Muscle of leg (tissue), 11 donors: ENCODE measurements around the gene CAND2. TPM values are rescaled to one million over a fixed set of nuclear protein-coding genes. Genes with fewer than 3 reads are reported as not detected.
"Not testable (repeated sequence)": the region's sequence is repeated elsewhere in the genome, so short reads cannot be mapped to it uniquely, and the experiment has no call there.

ENCODE experiments used
- DNase-seq: peaks from one replicate; pipeline ENCODE4 v3.0.0; 2013
- H3K27ac ChIP-seq: one replicate; pipeline ENCODE4 v1.5.1; 2013; ENCODE audit warnings: mild to moderate bottlenecking, low read length, control low read depth
- H3K27me3 ChIP-seq: one replicate; pipeline ENCODE4 v1.6.1; 2013; ENCODE audit warnings: low read length; ENCODE audit not compliant: control insufficient read depth, insufficient read depth
- H3K36me3 ChIP-seq: one replicate; pipeline ENCODE4 v1.6.1; 2013; ENCODE audit warnings: low read length; ENCODE audit not compliant: control insufficient read depth, insufficient read depth
- H3K4me1 ChIP-seq: one replicate; pipeline ENCODE4 v1.6.1; 2013; ENCODE audit warnings: low read length; ENCODE audit not compliant: control insufficient read depth, insufficient read depth
- H3K4me3 ChIP-seq: one replicate; pipeline ENCODE4 v1.5.1; 2013; ENCODE audit warnings: low read length, control low read depth
- H3K9me3 ChIP-seq: replicated peaks from 2 replicates; pipeline ENCODE4 v1.6.1; 2013; ENCODE audit warnings: low read depth, low read length; ENCODE audit not compliant: control insufficient read depth
- WGBS: methylation state at CpG from one replicate; pipeline ENCODE4 v1.1.5; 2013; ENCODE audit warnings: missing lambda C conversion rate; ENCODE audit not compliant: insufficient coverage; 5-methylcytosine and 5-hydroxymethylcytosine counted together
- polyA plus RNA-seq, 8 donors: library from polyadenylated mRNA; unstranded; fragments of 120-200 nt; gene quantifications; one replicate each; pipeline versions ENCODE4 v1.2.1 to v1.2.3, GENCODE V29; 2013; ENCODE audit warnings: inconsistent platforms in 1 of 8, low replicate concordance in 1 of 8; ENCODE audit not compliant: insufficient read length in 8 of 8, insufficient read depth in 1 of 8
- total RNA-seq: library from RNA; stranded (reverse); fragments of 120-200 nt; gene quantifications from one replicate; pipeline ENCODE4 v1.2.4, GENCODE V29; 2013

CAND2 gene
- total and polyA plus RNA-seq, 9 donors = 27.2 to 46.4 (median 35.2) TPM

GRCh38 chr3:12845811-12846210, 49.3 kb downstream of the CAND2 start:
- Histone ChIP-seq H3K9me3 (no peaks in the 10 kb centered on the region), H3K27ac (no peak overlapping the region), H3K4me1 (no peaks in the 10 kb centered on the region), H3K4me3 (no peak overlapping the region), H3K36me3 (no peaks in the 10 kb centered on the region), H3K27me3 (no peaks in the 10 kb centered on the region)
- 50% methylated on average over 1 of the region's 1 CpG for WGBS
- DNase-seq = no peak

GRCh38 chr3:12852201-12852600, 55.7 kb downstream of the CAND2 start:
- Histone ChIP-seq H3K4me3 (no peak overlapping the region), H3K4me1 (no peaks in the 10 kb centered on the region), H3K27ac (no peak overlapping the region), H3K27me3 (peaks cover 6% of the 10 kb centered on the region), H3K36me3 (no peaks in the 10 kb centered on the region), H3K9me3 (no peaks in the 10 kb centered on the region)
- DNase-seq = no peak
- 87% methylated on average over 3 of the region's 3 CpGs for WGBS

- H3K4me3 ChIP-seq, H3K4me1 ChIP-seq, H3K27me3 ChIP-seq, H3K27ac ChIP-seq, DNase-seq, H3K9me3 ChIP-seq, H3K36me3 ChIP-seq: not testable (repeated sequence)
- no CpG with 5 or more reads among the region's 2 CpGs for WGBS
These were observed 57.4 kb downstream of the CAND2 start for GRCh38 chr3:12853847-12854246.

- WGBS = 90% methylated on average over 2 of the region's 4 CpGs
- H3K36me3 ChIP-seq = no peaks in the 10 kb centered on the region
- peaks cover 6% of the 10 kb centered on the region for H3K27me3 ChIP-seq
- H3K4me3 ChIP-seq = no peak overlapping the region
- no peak overlapping the region for H3K27ac ChIP-seq
- no peaks in the 10 kb centered on the region for H3K4me1 ChIP-seq
- no peaks in the 10 kb centered on the region for H3K9me3 ChIP-seq
- DNase-seq = no peak
These were observed 58.1 kb downstream of the CAND2 start for GRCh38 chr3:12854565-12854964.

GRCh38 chr3:12856626-12857025, 60.1 kb downstream of the CAND2 start:
- Histone ChIP-seq H3K4me1 (no peaks in the 10 kb centered on the region), H3K9me3 (no peaks in the 10 kb centered on the region), H3K36me3 (no peaks in the 10 kb centered on the region), H3K27me3 (peaks cover 6% of the 10 kb centered on the region), H3K27ac (no peak overlapping the region), H3K4me3 (no peak overlapping the region)
- no peak for DNase-seq
- WGBS = 92% methylated on average over 4 of the region's 5 CpGs

- Histone ChIP-seq H3K9me3 (no peaks in the 10 kb centered on the region), H3K4me1 (no peaks in the 10 kb centered on the region), H3K27ac (no peak overlapping the region), H3K36me3 (no peaks in the 10 kb centered on the region), H3K4me3 (no peak overlapping the region), H3K27me3 (no peaks in the 10 kb centered on the region)
- DNase-seq = no peak
- 93% methylated on average over 3 of the region's 7 CpGs for WGBS
These were observed 63.4 kb downstream of the CAND2 start for GRCh38 chr3:12859840-12860239.

- no peaks in the 10 kb centered on the region for H3K4me1 ChIP-seq
- peaks cover 5% of the 10 kb centered on the region for H3K27me3 ChIP-seq
- no peak overlapping the region for H3K4me3 ChIP-seq
- no peaks in the 10 kb centered on the region for H3K9me3 ChIP-seq
- no peaks in the 10 kb centered on the region for H3K36me3 ChIP-seq
- no peak for DNase-seq
- no peak overlapping the region for H3K27ac ChIP-seq
- no CpG with 5 or more reads among the region's 5 CpGs for whole genome bisulfite sequencing
These were observed 65.1 kb downstream of the CAND2 start for GRCh38 chr3:12861611-12862010.

- DNase-seq = no peak
- WGBS = 78% methylated on average over 8 of the region's 8 CpGs
- Histone ChIP-seq H3K36me3 (no peaks in the 10 kb centered on the region), H3K9me3 (no peaks in the 10 kb centered on the region), H3K27me3 (peaks cover 5% of the 10 kb centered on the region), H3K27ac (no peak overlapping the region), H3K4me1 (no peaks in the 10 kb centered on the region), H3K4me3 (no peak overlapping the region)
These were observed 65.9 kb downstream of the CAND2 start for GRCh38 chr3:12862387-12862786.

- H3K27me3 ChIP-seq = peaks cover 8% of the 10 kb centered on the region
- no peak overlapping the region for H3K27ac ChIP-seq
- H3K36me3 ChIP-seq = no peaks in the 10 kb centered on the region
- WGBS = 94% methylated on average over 4 of the region's 4 CpGs
- no peaks in the 10 kb centered on the region for H3K9me3 ChIP-seq
- no peak overlapping the region for H3K4me3 ChIP-seq
- DNase-seq = no peak
- peaks cover 17% of the 10 kb centered on the region for H3K4me1 ChIP-seq
These were observed 68.8 kb downstream of the CAND2 start for GRCh38 chr3:12865271-12865670.

GRCh38 chr3:12866836-12867235, 70.4 kb downstream of the CAND2 start:
- Histone ChIP-seq H3K27ac (no peak overlapping the region), H3K36me3 (no peaks in the 10 kb centered on the region), H3K4me3 (no peak overlapping the region), H3K9me3 (no peaks in the 10 kb centered on the region), H3K27me3 (peaks cover 8% of the 10 kb centered on the region), H3K4me1 (peaks cover 31% of the 10 kb centered on the region)
- DNase-seq = no peak
- 73% methylated on average over 6 of the region's 6 CpGs for WGBS
